GM12873 (cell line): Measurements from ENCODE around the gene PDE11A.
A peak's percentile ranks its signal among the peaks of the same experiment; 100 is the strongest.

Experiments
- TF ChIP-seq, protein P1 (sequence below): IDR thresholded peaks from 2 replicates; pipeline ENCODE4 v1.5.1; 2012; ENCODE audit warnings: low read depth, mild to moderate bottlenecking, moderate library complexity, low read length, control low read depth; ENCODE audit not compliant: insufficient read depth; ENCODE audit errors: missing control alignments

Gene PDE11A

DNA sequence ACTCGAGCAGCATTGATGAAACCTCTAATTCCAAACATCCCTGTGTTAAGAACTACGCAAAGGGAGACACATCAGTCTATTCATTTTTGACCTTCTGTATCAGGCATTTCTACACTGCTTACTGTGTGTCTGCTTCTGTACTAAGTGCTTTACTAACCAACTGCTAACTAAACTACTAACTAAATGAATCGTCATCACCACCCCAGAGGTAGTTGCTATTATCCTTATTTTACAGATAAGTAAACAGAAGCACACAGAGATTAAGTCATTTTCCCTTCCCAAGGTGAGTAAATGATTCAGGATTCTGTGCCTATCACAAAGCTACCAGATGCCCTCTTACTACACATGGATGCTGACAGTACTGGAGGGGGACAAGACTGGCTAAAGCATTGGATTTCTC lies 395.9 kb downstream of the PDE11A start:
- TF ChIP-seq, protein P1, sequence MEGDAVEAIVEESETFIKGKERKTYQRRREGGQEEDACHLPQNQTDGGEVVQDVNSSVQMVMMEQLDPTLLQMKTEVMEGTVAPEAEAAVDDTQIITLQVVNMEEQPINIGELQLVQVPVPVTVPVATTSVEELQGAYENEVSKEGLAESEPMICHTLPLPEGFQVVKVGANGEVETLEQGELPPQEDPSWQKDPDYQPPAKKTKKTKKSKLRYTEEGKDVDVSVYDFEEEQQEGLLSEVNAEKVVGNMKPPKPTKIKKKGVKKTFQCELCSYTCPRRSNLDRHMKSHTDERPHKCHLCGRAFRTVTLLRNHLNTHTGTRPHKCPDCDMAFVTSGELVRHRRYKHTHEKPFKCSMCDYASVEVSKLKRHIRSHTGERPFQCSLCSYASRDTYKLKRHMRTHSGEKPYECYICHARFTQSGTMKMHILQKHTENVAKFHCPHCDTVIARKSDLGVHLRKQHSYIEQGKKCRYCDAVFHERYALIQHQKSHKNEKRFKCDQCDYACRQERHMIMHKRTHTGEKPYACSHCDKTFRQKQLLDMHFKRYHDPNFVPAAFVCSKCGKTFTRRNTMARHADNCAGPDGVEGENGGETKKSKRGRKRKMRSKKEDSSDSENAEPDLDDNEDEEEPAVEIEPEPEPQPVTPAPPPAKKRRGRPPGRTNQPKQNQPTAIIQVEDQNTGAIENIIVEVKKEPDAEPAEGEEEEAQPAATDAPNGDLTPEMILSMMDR: no peak

DNA sequence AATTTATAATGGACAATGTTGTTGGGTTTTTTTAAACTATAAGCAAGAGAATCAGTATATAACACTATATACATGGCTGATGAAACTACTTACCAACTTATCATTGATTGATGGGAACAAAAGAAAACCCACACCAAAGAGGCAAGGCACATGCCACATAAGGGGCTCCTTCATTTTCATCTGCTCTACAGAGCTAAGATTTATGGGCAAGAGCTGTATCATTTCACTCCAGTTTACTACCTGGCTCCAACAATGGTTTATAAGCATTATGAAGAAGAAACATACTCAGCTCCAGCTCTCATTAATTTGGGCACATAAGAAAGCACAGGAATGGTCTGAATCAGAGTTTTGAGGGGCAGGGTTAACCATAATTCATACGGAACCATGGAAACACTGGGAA lies 396.8 kb downstream of the PDE11A start:
- TF ChIP-seq, protein P1: no peak

DNA sequence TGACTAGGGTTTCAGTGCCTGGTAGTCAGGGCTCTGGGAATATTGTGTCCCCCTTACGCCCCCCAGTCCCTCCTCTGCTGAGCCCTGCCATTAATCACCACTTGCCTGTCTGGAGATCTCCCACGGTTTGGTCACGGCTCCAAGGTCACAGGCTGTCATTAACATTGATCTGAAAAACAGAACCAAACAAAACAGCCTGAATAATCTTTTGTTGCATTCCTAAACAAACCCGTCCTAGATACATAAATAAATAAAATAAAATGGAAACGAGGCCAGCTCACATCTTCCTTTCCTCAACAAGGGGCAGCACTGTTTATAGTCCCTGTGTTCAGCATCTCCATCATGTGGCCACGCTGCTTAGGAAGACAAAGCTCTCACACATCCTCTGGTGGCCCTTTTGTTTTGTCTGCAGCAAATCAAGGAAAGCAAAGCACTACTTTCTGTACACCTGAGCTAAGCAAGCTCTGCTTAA lies 397.2 kb downstream of the PDE11A start:
- TF ChIP-seq, protein P1: no peak

DNA sequence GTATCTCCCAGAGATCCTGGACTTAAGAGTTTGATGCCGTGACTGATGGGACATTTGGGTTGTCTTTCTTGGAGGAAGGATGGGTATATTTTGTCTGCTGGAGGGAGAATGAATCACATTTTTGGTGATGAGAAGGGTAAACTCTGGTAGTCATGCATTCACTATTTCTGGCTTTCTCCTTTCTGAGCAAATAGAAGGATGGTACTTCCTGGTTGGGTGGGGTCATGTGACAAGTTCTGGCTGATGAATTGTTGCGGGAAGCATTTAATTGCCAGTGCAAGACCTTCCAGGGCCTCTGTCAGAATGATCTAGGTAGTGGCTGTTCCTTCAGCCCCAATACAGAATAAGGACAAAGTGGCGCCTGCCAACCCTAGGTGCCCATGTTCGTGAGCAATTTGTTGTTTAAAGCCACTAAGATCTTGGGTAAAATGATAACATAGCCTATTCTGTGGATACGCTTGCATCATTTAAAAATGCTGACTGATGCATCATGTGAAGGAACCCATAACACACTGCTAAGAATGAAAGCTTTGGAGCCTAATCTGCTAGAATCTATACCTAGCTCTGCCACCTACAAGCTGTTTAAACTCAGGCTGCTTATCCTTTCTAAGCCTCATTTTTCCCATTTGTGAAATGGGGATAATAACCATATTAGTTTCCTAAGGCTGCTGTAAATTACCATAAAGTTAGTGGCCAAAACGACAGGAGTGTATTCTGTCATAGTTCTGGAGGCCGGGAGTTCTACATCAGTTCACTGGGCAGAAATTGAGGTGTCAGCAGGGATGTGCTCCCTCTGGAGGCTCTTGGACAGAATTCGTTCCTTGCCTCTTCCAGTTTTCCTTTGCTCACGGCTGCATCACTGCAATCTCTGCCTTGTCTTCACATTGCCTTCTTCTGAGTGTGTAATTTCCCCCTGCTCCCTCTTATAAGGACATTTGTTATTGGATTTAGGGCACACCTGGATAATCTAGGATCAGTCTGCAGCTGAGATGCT lies 398.7 kb downstream of the PDE11A start:
- TF ChIP-seq, protein P1: peak; percentile 19

DNA sequence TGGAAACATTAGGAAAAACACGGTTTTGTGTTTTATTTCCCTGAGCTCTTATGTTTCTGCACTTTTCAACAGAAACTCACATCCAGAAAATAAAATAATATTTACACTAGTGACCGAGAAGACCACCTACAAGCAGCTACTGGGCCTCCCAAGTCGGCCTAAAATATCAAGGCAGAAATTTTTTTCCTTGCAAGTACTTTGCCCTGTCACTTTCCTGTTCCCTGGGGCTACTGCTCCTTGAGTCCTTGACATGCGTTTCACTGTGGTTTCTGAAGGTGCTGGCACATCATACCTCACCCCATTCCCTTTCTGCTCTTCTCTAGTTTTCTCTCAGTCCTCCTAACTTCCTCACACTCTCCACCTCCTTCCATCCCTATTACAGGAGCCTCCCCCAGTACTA lies 400.9 kb downstream of the PDE11A start:
- TF ChIP-seq, protein P1: no peak

DNA sequence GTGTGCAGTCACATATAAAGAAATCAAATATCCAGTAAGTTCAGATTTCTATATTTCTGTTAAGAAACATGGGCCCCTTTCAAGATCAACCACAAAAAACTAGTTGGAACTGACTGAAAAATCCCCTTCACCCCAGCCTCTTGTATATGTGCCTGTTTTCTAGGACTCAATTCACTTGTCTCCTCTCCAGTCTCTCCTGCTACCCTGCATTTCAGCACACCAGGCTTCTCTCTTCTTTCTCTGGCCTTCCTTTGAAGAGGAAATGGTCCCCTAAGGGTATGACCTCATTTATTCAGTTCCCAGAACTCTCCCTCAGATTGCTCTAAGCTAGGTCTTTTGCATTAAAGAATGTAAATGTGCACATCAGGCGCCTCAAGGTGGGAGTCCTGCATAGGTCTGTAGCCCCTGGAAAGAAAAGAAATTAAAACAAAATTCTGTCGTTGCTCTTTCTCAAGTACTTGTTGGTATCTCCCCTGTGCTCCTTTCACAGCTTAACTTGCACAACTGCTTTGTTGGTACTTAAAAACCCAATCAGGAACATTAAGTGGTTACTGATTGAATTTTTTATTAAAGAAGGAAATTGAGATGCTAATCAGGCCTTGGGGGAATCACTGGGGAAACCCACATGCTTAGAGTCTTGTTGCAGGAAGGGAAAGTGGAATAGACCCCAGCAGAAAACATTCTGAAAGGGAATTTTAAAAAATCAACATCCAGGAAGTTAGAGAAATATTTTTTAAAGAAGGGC lies 401.6 kb downstream of the PDE11A start:
- TF ChIP-seq, protein P1: no peak

DNA sequence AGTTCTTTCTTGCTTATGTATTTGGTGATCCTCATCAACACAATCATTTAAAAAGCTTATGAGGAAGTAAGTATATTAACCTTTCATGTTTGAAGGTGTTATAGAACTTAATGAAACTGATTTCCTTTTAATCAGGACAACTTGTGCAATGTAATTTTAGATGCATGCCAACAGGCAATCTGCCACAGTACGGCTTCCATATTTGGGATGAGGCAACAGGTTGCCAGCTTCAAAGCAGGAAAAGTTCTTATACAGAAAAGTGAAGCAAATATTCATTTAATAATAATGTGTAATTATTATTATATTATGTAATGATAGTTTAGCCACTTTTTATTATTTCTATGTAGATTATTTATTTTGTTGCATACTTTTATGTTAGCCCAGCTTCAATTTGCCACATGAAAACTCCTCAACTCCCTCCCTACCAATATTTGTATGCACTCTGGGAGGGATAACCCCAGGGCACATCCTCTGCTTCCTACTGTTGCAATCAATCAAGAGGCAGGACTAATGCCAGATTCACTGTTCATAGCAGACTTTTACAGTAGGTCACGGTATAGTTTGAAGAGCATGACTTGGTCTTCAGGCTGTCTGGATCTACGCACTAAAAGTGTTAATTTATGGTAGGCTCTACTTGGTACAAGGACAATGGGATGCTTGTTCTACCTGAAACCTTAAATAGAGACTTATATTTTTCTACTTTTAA lies 402.8 kb downstream of the PDE11A start:
- TF ChIP-seq, protein P1: no peak
